Sciatic nerve (tissue), 2 donors: ENCODE results near the gene PRRG4. TPM values are rescaled to one million over a fixed set of nuclear protein-coding genes. Genes with fewer than 3 reads are reported as not detected.
"Not testable (repeated sequence)": the region's sequence is repeated elsewhere in the genome, so short reads cannot be mapped to it uniquely, and the experiment has no call there.

Experiments
- ATAC-seq: fragments of 200-7000 bp; cut with Tn5 transposase; one replicate; pipeline ENCODE4 v1.9.1; 2020; ENCODE audit warnings: mild to moderate bottlenecking, moderate library complexity
- DNase-seq: peaks from one replicate; pipeline ENCODE4 v3.0.0-alpha.2; 2020; ENCODE audit warnings: low spot score
- intact Hi-C: fragments of 100-400 bp; cut with DNase I; formaldehyde crosslinking; loops from one replicate; pipeline ENCODE4 v1.14.2; 2022
- total RNA-seq: library from RNA; stranded (reverse); fragmentation: NEBNext Ultra II Directional; extraction: Animal tissue kit (Norgen Biotek cat#: 25700); gene quantifications from one replicate; pipeline ENCODE4 v1.2.1, GENCODE V29; 2021
- donor health status: DM: no; HTN: no; CAD: no.
- donor health status: DM: no; HTN: no; CAD: no.

The PRRG4 gene
- total RNA-seq: 22.9 TPM

DNA sequence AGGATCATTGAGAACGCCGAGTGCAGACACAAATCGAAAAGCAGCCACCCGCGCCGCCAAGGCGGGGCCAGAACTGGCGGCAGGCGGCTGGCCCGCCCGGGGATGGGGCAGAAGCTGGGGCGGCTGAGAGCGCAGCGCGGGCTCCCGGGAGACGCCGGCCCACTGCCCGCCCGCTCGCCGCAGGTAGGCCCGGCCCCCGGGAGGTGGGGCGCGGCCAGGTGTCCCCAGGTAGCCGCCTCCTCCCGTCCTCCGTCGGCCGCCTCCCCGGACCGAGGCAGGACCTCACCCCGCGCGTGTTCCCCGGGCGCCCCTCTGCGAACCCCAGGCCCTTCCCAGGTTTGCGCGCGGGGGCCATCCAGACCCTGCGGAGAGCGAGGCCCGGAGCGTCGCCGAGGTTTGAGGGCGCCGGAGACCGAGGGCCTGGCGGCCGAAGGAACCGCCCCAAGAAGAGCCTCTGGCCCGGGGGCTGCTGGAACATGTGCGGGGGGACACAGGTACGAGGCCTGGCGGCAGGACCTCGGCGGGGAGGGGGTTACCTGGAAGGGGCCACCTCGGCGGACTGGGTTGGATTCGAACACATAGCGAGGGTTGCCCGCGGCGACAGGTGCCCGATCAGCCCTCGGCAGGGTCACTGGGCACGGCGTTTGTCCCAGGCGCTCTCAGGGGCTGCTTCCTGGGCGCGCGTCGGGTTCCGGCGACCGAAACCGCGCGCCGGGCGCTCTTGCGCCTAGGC lies at the start of gene PRRG4:
TSS of gene PRRG4 (plus strand) at position 248 of the 733 bp plus-strand sequence. CDS start 603 bp downstream, outside the sequence.
- peak; percentile 72 for DNase-seq
- intact Hi-C loops: no loop called here
- peak; percentile 84 for ATAC-seq

DNA sequence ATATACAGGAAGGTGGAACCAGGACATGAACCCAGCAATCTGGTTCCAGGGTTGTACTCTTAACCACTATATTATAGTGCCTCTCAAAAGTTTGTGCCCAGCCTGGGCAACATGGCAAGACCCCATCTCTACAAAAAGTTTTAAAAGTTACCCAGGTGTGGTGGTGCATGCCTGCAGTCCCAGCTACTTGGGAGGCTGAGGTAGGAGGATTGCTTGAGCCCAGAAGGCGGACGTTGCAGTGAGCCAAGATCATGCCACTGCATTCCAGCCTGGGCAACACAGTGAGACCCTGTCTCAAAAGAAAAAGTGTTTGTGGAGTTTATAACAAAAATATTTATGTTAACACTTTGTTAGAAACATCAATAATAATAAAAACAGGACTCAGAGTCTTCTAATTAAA lies 48.9 kb upstream of the PRRG4 start:
- intact Hi-C loops, DNase-seq, ATAC-seq: not testable (repeated sequence)

DNA sequence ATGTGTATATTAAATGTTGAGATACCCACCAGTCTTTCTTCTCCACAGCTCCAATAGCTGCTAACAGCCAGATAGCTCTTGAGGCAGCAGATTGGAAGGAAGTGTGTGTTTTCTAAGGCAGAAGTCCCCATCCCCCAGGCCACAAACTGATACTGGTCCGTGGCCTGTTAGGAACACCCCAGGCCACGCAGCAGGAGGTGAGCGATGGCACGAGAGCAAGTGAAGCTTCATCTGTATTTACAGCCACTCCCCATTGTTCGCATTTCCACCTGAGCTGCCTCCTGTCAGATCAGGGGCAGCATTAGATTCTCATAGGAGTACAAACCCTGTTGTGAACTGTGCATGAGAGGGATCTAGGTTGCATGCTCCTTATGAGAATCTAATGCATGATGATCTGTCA lies 48.0 kb upstream of the PRRG4 start:
- DNase-seq: no peak
- ATAC-seq: no peak
- intact Hi-C loops: no loop called here

DNA sequence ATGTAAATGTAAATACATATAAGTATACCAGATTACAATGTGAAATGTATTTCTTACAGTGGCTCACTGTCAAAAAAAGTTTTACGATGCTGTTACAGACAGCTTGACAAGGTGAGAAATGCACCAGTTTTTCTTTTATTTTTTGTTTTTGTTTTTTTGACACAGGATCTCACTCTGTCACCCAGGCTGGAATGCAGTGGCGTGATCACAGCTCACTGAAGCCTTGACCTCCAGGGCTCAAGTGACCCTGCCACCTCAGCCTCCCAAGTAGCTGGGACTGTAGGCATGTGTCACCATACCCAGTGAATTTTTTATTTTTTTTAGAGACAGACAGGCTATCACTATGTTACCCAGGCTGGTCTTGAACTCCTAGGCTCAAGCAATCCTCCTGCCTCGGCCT lies 44.5 kb upstream of the PRRG4 start:
- ATAC-seq (no peak), DNase-seq (no peak)
- intact Hi-C loops: no loop called here

DNA sequence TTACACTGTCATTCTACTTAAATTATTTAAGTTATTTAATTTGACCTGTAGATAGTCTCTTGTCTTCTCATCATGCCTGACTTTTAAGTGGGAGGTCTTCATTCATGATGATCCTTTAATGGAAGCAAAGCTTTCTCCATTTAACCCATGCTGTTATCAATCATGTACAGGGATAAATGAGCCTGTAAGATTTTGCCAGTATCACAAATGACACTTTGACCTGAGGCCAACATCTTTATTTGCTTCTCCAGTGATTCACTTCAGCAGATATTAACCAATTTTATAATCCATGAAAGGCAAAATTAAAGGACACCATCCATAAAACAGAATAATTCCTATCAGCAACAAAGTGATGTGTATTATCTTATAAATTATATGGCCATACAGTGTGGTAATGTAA lies 42.9 kb upstream of the PRRG4 start:
- intact Hi-C loops: no loop called here
- no peak for ATAC-seq
- no peak for DNase-seq

DNA sequence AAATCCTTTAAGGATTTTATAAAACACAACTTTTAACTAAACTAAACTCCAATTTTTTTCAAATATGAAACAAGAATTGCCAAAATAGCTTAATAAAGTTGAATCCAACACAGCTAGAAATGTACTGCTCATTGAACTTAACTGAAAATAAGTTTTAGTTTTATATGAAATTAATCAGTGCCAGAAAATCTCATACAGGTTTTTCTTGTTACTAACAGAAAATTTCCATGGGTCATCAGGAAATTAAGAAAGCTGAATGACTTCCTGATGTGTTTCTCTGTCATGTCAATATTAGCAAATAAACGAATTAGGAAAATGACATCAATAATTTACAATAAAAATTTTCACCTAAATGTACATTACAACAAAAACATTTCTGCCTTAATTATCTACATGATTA lies 38.8 kb upstream of the PRRG4 start:
- ATAC-seq (no peak), DNase-seq (no peak)
- intact Hi-C loops: no loop called here

DNA sequence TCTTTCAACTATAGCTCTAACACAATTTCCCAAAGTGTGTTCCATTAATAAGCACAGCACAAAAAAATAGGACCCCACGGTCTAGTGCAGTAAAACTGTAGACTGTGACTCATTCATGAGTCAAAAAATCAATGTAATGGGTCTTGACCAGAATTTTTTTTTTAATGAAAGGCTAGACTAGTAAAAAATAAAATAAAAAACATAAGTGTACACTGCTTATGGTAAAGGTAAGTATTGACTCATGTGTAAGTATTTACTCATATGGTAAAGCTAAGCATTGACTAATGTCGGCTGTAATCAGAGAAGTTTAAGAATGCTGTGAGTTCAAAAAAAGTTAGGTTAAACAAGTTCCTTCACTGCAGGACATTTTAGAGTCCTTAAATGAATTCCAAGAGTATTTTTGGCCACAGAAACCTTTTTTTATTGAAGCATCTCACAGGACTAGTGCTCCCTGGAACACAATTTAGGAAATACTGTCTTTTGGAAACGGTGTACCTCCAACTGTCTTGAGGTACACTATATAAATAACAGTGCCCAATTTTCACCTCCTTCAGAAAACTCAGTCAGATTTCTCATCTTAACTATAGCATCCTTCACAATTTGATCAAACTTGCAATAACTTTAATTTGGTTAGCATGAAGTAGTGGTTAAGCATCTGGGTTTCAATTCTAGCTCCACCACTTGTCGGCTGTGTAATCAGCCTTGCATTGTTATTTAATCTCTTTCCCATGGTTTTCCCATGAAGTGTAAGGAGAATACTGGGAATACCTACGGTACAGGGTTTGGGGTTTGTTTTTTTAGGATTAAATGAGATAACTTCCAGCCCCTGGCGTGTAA lies 37.4 kb upstream of the PRRG4 start:
- intact Hi-C loops: no loop called here
- ATAC-seq: peak; percentile 13
- no peak for DNase-seq

DNA sequence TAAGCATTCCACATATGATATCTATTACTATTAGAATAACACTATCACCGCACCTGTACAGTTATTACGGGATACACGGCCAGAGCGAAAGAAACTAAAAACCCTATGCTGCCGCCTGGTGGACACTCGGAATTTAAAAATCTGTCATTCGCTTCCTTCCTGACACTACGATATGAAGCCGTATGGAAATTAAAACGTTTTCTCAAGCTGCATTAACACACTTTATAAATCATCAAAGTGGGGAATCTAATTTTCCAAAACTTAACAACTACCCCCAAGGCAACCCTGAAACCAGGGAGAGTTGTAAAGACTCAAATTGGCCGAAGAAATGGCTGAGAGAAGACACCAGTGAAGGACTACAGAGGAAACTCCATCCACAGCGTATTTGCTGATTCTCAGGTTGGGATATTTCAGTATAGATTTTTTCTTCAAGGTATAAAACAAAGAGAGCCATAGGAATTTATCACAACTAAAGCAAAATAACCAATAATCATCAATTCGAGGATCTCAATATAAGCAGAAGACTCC lies 36.7 kb upstream of the PRRG4 start:
- intact Hi-C loops: no loop called here
- DNase-seq: peak; percentile 76
- peak; percentile 67 for ATAC-seq

DNA sequence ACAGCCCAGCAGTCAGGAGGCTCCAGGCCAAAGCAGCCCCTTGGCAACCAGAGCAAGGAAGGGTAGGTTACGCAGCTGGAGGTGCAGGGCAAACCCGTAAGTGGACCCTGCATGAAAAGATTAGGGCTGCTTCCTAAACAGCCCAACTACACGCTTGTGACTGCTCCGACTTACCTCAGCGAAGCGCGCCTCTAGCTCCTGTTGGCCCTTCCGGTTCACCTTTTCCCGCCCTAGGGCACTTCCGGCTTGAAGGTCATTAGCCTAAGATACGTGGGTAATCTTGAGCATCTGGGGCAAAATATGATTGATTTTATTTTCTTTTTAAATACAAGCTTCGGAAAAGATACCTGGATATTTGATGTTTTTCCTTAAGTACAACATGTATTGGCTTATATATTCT lies 35.3 kb upstream of the PRRG4 start, which contains the start of gene CCDC73:
TSS of gene CCDC73 (minus strand) at position 224 of the 400 bp plus-strand sequence. CDS start 34,419 bp downstream, outside the sequence.
- intact Hi-C loops: no loop called here
- DNase-seq (no peak), ATAC-seq (no peak)

DNA sequence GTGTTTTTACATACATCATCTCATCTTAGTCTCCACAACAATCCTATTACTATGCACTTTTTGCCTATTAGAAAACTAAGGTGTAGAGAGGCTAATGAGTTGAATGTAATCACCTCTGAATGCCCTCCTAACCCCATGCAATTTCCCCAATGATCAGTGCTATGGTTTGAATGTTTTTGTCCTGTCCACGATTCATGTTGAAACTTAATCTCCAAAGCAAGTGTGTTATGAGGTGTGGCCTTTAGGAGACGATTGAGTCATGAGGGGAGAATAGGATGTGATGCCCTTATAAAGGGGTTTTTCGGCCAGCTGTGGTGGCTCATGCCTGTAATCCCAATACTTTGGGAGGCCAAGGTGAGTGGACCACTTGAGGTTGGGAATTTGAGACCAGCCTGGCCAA lies 33.3 kb upstream of the PRRG4 start:
- DNase-seq (no peak), ATAC-seq (no peak)
- intact Hi-C loops: no loop called here

DNA sequence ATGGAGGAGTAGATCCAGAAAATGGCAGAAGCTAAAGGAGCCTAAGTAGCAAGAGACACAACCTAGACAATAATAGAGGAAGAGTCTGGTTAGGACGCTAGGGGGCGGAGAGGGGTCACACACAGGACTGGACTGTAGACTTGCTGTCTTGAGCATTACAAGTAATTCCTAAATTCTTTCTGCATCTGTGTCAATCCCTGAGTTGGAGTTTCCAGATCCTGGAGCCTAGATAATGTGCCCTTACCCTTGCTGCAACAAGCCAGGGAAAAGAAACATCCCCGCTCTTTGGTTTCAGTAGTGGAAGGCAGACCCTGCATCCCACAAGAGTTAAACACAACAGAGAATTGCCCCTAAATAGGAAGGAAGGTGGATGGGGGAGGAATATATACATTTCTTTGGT lies 20.4 kb upstream of the PRRG4 start:
- intact Hi-C loops: no loop called here
- ATAC-seq: peak; percentile 74
- peak; percentile 80 for DNase-seq

DNA sequence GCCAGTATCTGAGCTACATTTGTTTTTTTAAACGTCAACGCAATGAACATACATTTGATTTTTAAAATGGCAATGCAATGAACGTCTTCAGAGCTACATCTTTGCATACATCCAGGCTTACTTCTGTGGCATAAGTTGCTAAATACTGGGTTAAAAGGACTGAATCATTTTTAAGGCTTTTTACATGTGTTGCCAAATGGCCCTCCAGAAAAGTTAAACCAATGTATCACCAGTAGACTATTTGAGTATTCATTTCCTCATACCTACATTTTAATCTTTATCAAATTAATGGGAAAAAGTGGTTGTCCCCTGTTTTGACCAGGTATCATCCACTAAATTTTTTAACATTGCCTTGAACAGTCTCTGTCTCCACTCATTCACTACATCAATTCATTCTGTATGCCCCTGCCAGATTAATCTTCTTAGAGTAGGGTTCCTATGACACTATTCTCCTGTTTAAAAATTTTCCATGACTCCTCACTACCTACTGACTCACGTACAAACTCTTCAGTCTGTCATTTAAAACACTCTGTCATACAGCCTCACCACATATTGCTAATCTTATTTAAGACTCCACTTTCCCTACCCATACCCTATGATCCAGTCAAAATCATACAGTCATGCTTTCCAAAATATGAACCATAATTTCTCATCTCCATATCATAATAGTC lies 12.4 kb upstream of the PRRG4 start:
- ATAC-seq (no peak), DNase-seq (no peak)
- intact Hi-C loops: no loop called here

DNA sequence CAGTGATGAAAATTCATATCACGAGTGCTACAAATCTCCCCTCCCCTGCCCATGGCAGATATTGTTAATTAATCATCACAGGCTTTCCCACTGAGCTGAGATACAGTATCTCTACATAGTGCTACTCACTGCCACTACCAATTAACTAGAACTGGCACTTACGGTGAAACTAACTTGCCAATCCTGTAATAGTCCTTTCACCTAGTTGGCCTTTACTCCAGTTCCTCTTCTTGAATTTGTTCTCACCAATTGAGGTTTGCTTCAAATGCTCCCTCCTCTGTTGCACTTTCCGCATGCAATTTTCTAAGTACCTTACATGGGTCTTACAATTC lies 11.9 kb upstream of the PRRG4 start:
- no peak for ATAC-seq

DNA sequence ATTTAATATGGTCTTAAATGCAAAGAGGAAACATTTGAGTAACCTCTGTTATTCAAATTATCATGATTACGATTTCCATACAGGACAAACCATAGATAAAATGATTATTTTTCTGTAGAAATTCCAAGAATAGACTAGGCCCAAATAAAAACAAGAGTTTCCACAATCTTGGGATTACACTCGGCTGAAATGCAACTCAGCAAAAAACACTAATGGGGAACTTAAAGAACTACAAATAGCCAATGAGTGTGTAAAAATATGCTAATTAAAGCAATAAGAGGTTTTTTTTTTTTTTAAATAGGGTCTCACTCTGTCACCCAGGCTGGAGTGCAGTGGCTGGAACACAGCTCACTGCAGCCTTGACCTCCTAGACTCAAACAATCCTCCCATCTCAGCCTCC lies 10.5 kb upstream of the PRRG4 start:
- ATAC-seq: no peak
- intact Hi-C loops: no loop called here
- DNase-seq: no peak

More for the DNA sequence above, 11.9 kb upstream of the PRRG4 start:
- intact Hi-C loops: no loop called here
- DNase-seq: no peak

DNA sequence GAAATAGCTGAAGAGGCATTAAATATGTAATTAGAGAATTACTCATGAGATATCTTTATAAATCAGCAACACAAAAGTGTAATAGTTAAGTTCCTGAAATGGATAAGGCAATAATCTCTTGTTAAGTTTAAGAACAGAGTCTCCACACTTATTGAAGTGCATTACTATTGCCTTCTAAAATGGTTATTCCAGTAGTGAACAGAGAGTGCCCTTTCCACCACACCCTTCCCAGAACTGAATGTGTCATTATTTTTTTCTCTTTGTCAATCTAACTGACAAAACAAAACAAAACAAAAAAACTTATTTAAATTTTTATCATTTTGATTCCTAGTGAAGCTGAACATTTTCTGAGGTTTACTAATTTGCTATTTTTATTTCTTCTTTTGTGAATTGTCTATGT lies 9.2 kb upstream of the PRRG4 start:
- intact Hi-C loops: no loop called here
- no peak for ATAC-seq
- no peak for DNase-seq

DNA sequence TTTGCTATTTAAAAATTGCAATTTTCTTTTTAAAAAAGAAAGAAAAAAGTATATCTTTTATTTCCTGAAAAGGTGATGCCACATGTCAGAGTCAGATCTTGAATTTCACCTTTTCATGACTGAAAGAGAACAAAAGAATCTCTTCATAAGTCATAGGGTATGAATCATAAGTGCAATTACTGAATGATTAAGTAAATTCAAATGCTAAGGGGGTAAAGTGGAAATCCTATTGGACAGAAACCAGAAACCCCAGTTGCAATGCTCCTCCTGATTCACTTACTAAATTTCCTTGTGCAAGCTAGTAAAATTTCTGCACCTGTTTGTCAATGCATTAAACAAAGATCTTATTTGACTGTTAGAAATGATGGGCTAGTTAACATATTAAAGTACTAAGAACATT lies 8.2 kb upstream of the PRRG4 start:
- intact Hi-C loops: no loop called here
- ATAC-seq: no peak
- no peak for DNase-seq

DNA sequence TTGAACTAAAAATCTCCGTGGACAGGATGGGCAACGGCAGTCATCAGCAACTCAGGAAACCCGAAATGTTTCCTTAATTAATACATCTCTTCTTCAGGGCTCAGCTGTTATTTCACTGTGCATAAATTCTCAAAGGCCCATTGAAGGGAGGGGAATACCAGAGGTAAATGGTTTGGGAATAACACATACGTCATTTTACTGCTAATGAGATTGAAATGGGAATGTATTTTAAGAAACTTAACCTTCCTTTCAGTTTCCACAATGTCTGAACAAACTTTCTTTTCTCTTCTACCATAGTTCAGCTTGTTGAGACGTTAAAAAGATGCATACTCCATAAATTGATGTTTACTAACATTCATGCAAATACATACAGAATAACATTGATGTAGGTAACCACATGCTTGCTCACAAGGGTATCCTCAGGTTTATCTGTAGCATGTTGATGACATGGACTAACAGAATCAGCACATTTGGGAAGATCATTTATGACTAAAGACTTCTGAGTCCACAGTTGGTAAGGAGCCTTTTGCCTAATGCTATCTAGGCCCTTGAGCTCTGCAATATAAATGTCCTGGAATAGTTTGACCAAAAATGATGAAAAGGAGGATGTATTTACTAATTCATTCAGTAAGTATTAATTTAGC lies 7.7 kb upstream of the PRRG4 start:
- ATAC-seq (no peak), DNase-seq (no peak)
- intact Hi-C loops: no loop called here

DNA sequence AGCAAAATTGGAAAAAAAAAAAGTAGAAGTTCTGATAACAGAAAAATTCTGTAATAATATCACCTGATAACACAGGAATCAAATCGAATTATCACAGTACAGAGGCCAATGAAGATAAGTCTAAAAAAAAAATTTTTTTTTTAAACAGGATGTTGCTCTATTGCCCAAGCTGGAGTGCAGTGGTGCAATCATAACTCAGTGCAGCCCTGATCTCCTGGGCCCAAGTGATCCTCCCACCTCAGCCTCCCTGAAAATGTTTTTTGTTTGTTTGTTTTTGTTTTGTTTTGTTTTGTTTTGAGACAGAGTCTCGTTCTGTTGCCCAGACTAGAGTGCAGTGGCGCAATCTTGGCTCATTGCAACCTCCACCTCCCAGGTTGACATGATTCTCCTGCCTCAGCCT lies 6.1 kb upstream of the PRRG4 start:
- intact Hi-C loops, DNase-seq, ATAC-seq: not testable (repeated sequence)

DNA sequence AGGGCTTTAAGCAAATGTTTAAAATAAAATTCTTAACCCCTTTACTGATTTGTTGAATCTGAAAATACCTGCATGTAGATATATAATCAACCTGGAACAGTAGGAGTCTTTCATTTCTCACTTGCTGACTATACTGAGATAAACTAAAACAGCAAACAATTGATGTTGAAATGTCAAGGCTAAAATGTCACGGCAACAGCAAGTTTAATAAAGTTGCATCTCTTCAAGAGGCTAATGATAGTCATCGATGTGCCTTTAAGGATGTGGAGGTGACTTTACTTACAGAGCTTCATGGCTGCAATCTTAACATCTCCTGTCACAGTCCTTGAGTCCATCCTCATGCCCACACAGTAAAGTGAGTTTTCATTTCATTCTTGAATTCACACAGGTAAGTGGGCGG lies 3.6 kb upstream of the PRRG4 start:
- no peak for ATAC-seq
- intact Hi-C loops: no loop called here
- DNase-seq: no peak
